Measurements from ENCODE around the gene GMPR2. TPM values are rescaled to one million over a fixed set of nuclear protein-coding genes. Genes with fewer than 3 reads are reported as not detected.

Gene GMPR2
- total and polyA plus RNA-seq, 2 of the 13 experiments (the other 11 are each of a cell fraction or from before 2014, with no cell fraction given) = 210 to 273 TPM

DNA sequence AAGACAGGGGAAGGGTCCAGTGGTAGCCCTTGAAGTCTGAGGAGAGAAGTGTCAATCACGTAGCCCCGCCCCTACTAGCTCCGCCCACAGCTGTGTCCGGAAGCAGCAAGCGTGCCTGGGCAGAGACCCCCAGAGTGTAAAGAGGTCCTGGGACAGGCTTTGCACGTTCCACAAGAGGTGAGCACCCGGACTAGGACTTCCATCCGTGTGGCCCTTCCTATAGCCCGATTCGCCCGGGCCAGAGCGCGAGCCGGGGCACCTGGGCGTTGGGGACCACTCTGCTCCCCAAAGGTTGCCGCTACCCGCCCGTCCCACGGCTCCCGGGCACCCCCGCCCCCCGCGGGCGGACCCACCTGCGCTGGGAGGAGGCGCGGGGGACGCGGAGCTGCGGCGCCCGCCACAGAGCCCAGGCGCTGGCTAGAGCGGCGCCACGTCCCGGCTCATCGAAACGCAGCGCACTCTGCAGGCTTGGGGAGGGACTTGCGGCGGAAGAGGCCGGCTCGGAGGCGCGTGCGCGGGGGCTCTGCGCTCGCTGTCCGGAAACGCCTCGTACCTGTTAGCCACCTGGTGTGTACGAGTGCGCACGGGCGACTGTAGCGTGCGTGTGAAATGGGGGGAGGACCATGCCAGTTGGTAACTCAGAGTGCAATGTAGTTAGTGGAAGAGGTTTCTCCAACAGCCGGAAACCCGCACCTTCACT, 38.6 kb downstream of the GMPR2 start, which contains the start of gene RABGGTA (continued):
- peak; percentile 99 for TF ChIP-seq MTA1 (CRISPR knock-in tag; IDR thresholded peaks at IDR 0.05; ENCODE audit: borderline replicate concordance)
- peak; percentile 44; the same call in 1 of the 2 replicates for TF ChIP-seq ZFP36L2 (CRISPR knock-in tag; IDR thresholded peaks at IDR 0.05)
- peak; percentile 42; the same call in 1 of the 2 replicates for TF ChIP-seq PAWR (CRISPR knock-in tag; IDR thresholded peaks at IDR 0.05; ENCODE audit: borderline replicate concordance)
- TF ChIP-seq, protein P1, sequence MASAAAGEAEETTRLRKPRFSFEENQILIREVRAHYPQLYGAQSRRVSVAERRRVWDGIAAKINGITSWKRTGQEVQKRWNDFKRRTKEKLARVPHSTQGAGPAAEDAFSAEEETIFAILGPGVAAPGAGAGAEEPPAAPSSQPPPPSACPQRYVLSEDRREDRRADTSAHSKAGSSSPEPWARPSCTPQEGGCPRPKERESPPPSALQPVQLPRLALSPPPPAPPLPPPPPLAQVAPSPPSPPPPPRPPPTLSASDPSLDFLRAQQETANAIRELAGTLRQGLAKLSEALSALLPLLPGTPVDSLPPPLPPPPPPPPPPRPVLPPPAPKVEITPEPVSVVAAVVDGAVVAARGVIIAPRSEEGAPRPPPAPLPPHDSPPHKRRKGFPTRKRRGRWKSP (CRISPR knock-in tag; IDR thresholded peaks at IDR 0.05) = peak; percentile 98
- peak; percentile 99 for TF ChIP-seq U2AF1 (optimal IDR thresholded peaks at IDR 0.05; ENCODE audit: low read depth, low read length)
- TF ChIP-seq, protein P2, sequence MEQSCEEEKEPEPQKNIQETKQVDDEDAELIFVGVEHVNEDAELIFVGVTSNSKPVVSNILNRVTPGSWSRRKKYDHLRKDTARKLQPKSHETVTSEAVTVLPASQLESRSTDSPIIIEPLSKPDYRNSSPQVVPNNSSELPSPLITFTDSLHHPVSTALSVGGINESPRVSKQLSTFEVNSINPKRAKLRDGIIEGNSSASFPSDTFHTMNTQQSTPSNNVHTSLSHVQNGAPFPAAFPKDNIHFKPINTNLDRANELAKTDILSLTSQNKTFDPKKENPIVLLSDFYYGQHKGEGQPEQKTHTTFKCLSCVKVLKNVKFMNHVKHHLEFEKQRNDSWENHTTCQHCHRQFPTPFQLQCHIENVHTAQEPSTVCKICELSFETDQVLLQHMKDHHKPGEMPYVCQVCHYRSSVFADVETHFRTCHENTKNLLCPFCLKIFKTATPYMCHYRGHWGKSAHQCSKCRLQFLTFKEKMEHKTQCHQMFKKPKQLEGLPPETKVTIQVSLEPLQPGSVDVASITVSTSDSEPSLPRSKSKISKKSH (CRISPR knock-in tag; IDR thresholded peaks at IDR 0.05; ENCODE audit: borderline replicate concordance) = peak; percentile 99
- TF ChIP-seq, protein P3, sequence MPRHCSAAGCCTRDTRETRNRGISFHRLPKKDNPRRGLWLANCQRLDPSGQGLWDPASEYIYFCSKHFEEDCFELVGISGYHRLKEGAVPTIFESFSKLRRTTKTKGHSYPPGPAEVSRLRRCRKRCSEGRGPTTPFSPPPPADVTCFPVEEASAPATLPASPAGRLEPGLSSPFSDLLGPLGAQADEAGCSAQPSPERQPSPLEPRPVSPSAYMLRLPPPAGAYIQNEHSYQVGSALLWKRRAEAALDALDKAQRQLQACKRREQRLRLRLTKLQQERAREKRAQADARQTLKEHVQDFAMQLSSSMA (CRISPR knock-in tag; IDR thresholded peaks at IDR 0.05) = peak; percentile 98
- peak; percentile 99 for TF ChIP-seq ZNF160 (CRISPR knock-in tag; IDR thresholded peaks at IDR 0.05)
- TF ChIP-seq ZNF546 (CRISPR knock-in tag; conservative IDR thresholded peaks at IDR 0.05) = peak; percentile 100
- TF ChIP-seq, protein P4, sequence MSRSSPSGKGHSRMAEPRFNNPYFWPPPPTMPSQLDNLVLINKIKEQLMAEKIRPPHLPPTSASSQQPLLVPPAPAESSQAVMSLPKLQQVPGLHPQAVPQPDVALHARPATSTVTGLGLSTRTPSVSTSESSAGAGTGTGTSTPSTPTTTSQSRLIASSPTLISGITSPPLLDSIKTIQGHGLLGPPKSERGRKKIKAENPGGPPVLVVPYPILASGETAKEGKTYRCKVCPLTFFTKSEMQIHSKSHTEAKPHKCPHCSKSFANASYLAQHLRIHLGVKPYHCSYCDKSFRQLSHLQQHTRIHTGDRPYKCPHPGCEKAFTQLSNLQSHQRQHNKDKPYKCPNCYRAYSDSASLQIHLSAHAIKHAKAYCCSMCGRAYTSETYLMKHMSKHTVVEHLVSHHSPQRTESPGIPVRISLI (CRISPR knock-in tag; IDR thresholded peaks at IDR 0.05; ENCODE audit: borderline replicate concordance) = no peak; the same call in 1 of the 2 replicates
- TF ChIP-seq ASH2L (IDR thresholded peaks at IDR 0.05; ENCODE audit: insufficient read length, low read depth, low read length) = peak; percentile 99
- peak; percentile 60; the same call in 1 of the 2 replicates for TF ChIP-seq HHEX (CRISPR knock-in tag; IDR thresholded peaks at IDR 0.05)
- peak; percentile 96; the same call in 1 of the 2 replicates for TF ChIP-seq ZNF577 (CRISPR knock-in tag; IDR thresholded peaks at IDR 0.05; ENCODE audit: borderline replicate concordance, low read depth)
- TF ChIP-seq, protein P5, sequence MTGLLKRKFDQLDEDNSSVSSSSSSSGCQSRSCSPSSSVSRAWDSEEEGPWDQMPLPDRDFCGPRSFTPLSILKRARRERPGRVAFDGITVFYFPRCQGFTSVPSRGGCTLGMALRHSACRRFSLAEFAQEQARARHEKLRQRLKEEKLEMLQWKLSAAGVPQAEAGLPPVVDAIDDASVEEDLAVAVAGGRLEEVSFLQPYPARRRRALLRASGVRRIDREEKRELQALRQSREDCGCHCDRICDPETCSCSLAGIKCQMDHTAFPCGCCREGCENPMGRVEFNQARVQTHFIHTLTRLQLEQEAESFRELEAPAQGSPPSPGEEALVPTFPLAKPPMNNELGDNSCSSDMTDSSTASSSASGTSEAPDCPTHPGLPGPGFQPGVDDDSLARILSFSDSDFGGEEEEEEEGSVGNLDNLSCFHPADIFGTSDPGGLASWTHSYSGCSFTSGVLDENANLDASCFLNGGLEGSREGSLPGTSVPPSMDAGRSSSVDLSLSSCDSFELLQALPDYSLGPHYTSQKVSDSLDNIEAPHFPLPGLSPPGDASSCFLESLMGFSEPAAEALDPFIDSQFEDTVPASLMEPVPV (CRISPR knock-in tag; IDR thresholded peaks at IDR 0.05) = peak; percentile 100
- TF ChIP-seq ZNF607 (CRISPR knock-in tag; IDR thresholded peaks at IDR 0.05; ENCODE audit: borderline replicate concordance) = peak; percentile 99
- peak; percentile 99 for TF ChIP-seq CBX1 (IDR thresholded peaks at IDR 0.05; ENCODE audit: low read depth)
- peak; percentile 97 for TF ChIP-seq MXI1 (IDR thresholded peaks at IDR 0.05; ENCODE audit: borderline replicate concordance, low read depth, low read length)
- peak; percentile 96 for TF ChIP-seq ZNF335 (CRISPR knock-in tag; IDR thresholded peaks at IDR 0.05)
- TF ChIP-seq, protein P6, sequence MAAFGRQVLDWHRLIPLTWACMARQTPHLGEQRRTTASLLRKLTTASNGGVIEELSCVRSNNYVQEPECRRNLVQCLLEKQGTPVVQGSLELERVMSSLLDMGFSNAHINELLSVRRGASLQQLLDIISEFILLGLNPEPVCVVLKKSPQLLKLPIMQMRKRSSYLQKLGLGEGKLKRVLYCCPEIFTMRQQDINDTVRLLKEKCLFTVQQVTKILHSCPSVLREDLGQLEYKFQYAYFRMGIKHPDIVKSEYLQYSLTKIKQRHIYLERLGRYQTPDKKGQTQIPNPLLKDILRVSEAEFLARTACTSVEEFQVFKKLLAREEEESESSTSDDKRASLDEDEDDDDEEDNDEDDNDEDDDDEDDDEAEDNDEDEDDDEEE (CRISPR knock-in tag; IDR thresholded peaks at IDR 0.05) = peak; percentile 100
- peak; percentile 95 for TF ChIP-seq HIVEP1 (CRISPR knock-in tag; IDR thresholded peaks at IDR 0.05)
- TF ChIP-seq, protein P7, sequence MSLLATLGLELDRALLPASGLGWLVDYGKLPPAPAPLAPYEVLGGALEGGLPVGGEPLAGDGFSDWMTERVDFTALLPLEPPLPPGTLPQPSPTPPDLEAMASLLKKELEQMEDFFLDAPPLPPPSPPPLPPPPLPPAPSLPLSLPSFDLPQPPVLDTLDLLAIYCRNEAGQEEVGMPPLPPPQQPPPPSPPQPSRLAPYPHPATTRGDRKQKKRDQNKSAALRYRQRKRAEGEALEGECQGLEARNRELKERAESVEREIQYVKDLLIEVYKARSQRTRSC (CRISPR knock-in tag; IDR thresholded peaks at IDR 0.05; ENCODE audit: low read depth) = peak; percentile 97
